Measurements from ENCODE around the gene KCNK17. TPM values are rescaled to one million over a fixed set of nuclear protein-coding genes. Genes with fewer than 3 reads are reported as not detected.
A peak's percentile ranks its signal among the peaks of the same experiment; 100 is the strongest.

KCNK17 gene
- total RNA-seq, 2 donors from 2014 or later = 0.37 TPM; not detected in 1

DNA sequence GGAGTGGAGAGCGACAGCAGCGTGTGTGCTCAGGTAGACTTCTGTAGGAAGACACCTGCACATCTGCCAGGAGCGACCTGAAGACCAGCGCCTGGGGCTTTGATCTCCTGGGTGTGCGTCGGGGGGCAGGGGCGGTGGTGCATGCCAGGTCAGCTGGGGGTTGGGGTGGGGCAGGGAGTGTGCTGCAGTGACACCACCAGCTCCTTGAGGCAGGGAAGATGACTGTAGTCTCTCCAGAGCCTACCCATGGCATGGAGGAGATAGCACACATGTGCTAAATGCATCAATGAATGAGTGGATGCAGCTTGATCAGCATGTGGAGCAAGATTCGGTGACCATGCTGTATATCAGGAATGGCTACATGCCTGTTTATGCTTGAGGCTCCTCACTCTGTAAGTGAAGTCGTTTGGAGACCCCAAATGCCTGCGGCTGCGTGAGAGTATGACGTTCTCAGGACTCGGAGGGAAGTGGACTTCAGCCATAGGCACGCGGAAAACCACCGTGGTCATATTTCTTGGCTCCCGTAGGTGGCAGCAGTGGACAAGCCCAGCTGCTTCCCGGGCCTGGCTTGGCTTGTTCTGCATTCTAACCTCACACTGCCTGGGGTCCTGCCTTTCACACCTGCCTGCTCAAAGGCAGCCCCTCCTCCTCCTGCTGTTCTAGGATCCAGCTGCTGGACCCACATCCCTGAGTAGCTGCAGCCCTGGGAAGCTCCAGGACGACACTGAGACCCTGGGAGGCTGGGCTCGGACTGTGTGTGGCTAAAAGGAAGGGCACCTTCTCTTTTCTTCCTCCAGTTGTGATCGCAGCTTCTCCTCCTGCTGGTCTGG, 47.7 kb upstream of the KCNK17 start:
- no peaks in the 10 kb centered on the region for H3K36me3 Mint-ChIP-seq (ENCODE audit: low read depth)
- Histone ChIP-seq H3K4me3 (ENCODE audit: low read length) (no peak overlapping the region), H3K36me3 (ENCODE audit: control insufficient read depth, insufficient read depth, low read length) (no peaks in the 10 kb centered on the region), H3K27me3 (ENCODE audit: control insufficient read depth, insufficient read depth, low read length, poor library complexity, severe bottlenecking) (no peaks in the 10 kb centered on the region), H3K27ac (ENCODE audit: low read depth, low read length) (peak overlapping the region; percentile 34), H3K4me1 (ENCODE audit: control insufficient read depth, insufficient read depth, low read length) (no peaks in the 10 kb centered on the region), H3K9ac (ENCODE audit: extremely low read depth, low read length, poor library complexity, severe bottlenecking) (no peak overlapping the region), H3K9me3 (ENCODE audit: control insufficient read depth, low read length) (no peaks in the 10 kb centered on the region)
- H3K9me3 Mint-ChIP-seq = no peaks in the 10 kb centered on the region
- H3K27me3 Mint-ChIP-seq (ENCODE audit: insufficient read depth) = no peaks in the 10 kb centered on the region
- peak; percentile 96 for DNase-seq
- no peak overlapping the region for H3K4me3 Mint-ChIP-seq
- TF ChIP-seq, protein P1, sequence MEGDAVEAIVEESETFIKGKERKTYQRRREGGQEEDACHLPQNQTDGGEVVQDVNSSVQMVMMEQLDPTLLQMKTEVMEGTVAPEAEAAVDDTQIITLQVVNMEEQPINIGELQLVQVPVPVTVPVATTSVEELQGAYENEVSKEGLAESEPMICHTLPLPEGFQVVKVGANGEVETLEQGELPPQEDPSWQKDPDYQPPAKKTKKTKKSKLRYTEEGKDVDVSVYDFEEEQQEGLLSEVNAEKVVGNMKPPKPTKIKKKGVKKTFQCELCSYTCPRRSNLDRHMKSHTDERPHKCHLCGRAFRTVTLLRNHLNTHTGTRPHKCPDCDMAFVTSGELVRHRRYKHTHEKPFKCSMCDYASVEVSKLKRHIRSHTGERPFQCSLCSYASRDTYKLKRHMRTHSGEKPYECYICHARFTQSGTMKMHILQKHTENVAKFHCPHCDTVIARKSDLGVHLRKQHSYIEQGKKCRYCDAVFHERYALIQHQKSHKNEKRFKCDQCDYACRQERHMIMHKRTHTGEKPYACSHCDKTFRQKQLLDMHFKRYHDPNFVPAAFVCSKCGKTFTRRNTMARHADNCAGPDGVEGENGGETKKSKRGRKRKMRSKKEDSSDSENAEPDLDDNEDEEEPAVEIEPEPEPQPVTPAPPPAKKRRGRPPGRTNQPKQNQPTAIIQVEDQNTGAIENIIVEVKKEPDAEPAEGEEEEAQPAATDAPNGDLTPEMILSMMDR (conservative IDR thresholded peaks at IDR 0.05) = peak; percentile 79
- no peak overlapping the region for H3K27ac Mint-ChIP-seq
- peaks cover 6% of the 10 kb centered on the region for H3K4me1 Mint-ChIP-seq
- 36 to 44% methylated on average over 16 to 21 of the region's 21 CpGs for WGBS, 2 experiments (ENCODE audit: insufficient coverage in 1 of 2, insufficient read length in 1 of 2)

DNA sequence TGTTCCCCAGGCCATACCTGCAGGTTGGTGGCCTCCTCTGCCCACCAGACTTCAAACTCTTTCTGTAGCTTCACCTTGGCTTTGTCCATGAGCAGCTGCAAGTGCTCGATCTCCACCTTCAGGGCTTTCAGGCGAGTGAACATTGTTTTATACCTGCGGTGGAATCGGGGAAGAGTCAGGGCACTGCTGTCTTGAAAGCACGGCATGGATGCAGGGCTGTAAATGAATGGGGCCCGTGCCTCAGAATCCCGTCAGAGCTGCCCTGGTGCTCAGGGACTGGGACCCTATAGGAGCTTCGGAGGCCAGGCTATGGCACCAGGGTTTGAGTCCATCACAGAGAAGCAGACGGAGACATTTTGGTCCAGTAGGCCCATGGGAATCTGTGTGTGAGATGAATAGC, 46.2 kb upstream of the KCNK17 start:
- Histone ChIP-seq H3K36me3 (ENCODE audit: control insufficient read depth, insufficient read depth, low read length) (no peaks in the 10 kb centered on the region), H3K9me3 (ENCODE audit: control insufficient read depth, low read length) (no peaks in the 10 kb centered on the region), H3K27me3 (ENCODE audit: control insufficient read depth, insufficient read depth, low read length, poor library complexity, severe bottlenecking) (no peaks in the 10 kb centered on the region), H3K27ac (ENCODE audit: low read depth, low read length) (no peak overlapping the region), H3K4me3 (ENCODE audit: low read length) (no peak overlapping the region), H3K9ac (ENCODE audit: extremely low read depth, low read length, poor library complexity, severe bottlenecking) (no peak overlapping the region), H3K4me1 (ENCODE audit: control insufficient read depth, insufficient read depth, low read length) (no peaks in the 10 kb centered on the region)
- no peak for DNase-seq
- Mint-ChIP-seq H3K9me3 (no peaks in the 10 kb centered on the region), H3K27ac (no peak overlapping the region), H3K36me3 (ENCODE audit: low read depth) (no peaks in the 10 kb centered on the region), H3K27me3 (ENCODE audit: insufficient read depth) (no peaks in the 10 kb centered on the region), H3K4me1 (peaks cover 8% of the 10 kb centered on the region), H3K4me3 (no peak overlapping the region)
- 92 to 95% methylated on average over 9 of the region's 9 CpGs for WGBS, 2 experiments (ENCODE audit: insufficient coverage in 1 of 2, insufficient read length in 1 of 2)
- TF ChIP-seq, protein P1 (conservative IDR thresholded peaks at IDR 0.05) = no peak

DNA sequence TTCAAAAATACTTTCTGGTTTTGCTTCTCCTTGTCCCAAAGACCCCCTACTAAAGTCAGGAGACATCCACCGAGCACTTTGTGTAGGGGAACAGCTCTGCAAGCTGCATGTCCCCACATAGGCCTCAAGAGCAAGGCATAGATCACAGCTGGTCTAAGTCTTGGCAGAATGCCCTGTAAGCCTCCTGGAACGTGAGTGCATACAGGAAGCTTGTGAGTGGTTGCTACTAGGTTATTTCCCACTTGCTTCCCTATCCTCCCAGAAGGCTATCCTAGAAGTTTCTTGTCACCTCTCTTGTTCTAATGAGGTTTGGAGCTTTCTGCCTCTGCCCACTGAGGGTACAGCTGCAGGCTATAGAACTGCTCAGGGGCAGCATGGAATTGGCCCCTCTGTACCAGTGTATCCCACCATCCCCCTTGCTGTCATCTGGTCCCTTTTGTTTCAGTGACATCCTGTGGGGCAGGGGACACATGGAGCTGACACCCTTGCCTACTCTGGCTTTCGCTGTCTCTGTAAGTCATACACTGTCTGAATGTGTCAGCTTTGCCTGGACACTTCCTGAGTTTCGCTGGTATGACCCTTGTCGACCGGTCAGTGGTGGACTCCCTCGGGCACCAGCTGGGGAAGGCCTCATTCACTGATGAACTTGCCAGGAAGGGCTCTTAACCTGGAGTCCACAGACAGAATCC, 43.9 kb upstream of the KCNK17 start:
- 90 to 98% methylated on average over 6 to 7 of the region's 7 CpGs for WGBS, 2 experiments (ENCODE audit: insufficient coverage in 1 of 2, insufficient read length in 1 of 2)

More for the DNA sequence above, 43.9 kb upstream of the KCNK17 start:
- no peaks in the 10 kb centered on the region for H3K9me3 ChIP-seq (ENCODE audit: control insufficient read depth, low read length)
- DNase-seq = no peak
- H3K27me3 Mint-ChIP-seq (ENCODE audit: insufficient read depth) = no peaks in the 10 kb centered on the region
- no peak overlapping the region for H3K4me3 Mint-ChIP-seq
- H3K9me3 Mint-ChIP-seq = no peaks in the 10 kb centered on the region
- no peak overlapping the region for H3K27ac ChIP-seq (ENCODE audit: low read depth, low read length)
- no peak overlapping the region for H3K9ac ChIP-seq (ENCODE audit: extremely low read depth, low read length, poor library complexity, severe bottlenecking)
- H3K4me3 ChIP-seq (ENCODE audit: low read length) = no peak overlapping the region
- no peak overlapping the region for H3K27ac Mint-ChIP-seq
- H3K36me3 Mint-ChIP-seq (ENCODE audit: low read depth) = no peaks in the 10 kb centered on the region
- H3K27me3 ChIP-seq (ENCODE audit: control insufficient read depth, insufficient read depth, low read length, poor library complexity, severe bottlenecking) = no peaks in the 10 kb centered on the region
- H3K4me1 ChIP-seq (ENCODE audit: control insufficient read depth, insufficient read depth, low read length) = no peaks in the 10 kb centered on the region
- TF ChIP-seq, protein P1 (conservative IDR thresholded peaks at IDR 0.05) = no peak
- H3K36me3 ChIP-seq (ENCODE audit: control insufficient read depth, insufficient read depth, low read length) = no peaks in the 10 kb centered on the region
- peaks cover 8% of the 10 kb centered on the region for H3K4me1 Mint-ChIP-seq

All from endodermal cell (in vitro differentiated cells).